Hematopoietic multipotent progenitor cell treated with erythropoietin and hydrocortisone succinate and interleukin-3 and kit ligand, for 15 days (in vitro differentiated cells): ENCODE data around the gene MTRF1.
"Not testable (repeated sequence)": the region's sequence is repeated elsewhere in the genome, so short reads cannot be mapped to it uniquely, and the experiment has no call there.

Source experiments
- DNase-seq: peaks from one replicate; pipeline ENCODE4 v3.0.0-alpha.2; 2015; ENCODE audit warnings: low spot score

The MTRF1 gene

DNA sequence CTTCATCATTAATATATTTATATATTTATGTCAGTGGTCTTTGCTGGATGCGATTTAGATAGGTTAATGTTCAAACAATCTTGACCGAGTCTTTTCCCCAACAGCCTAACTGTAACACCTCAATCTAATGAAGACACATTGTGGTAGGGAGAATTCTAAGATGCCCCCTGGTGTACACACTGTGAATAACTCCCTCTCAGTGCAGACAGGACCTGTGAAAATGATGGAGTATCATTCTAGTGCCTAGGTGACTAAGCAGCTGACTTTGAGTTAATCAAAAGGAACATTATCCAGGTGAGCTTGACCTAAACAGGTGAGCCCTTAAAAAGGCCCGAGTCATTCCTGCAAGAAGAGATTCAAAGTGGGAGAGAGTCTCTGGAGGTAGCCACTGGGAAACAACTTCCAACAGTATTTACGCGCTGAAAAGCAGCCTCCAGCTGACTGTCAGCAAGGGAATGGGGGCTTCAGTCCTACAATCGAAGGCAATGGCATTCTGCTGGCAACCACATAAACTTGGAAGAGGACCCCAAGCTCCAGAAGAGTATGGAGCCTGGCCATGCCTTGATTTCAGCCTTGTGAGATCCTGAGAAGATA lies 41.0 kb downstream of the MTRF1 start:
- peak; percentile 75 for DNase-seq

DNA sequence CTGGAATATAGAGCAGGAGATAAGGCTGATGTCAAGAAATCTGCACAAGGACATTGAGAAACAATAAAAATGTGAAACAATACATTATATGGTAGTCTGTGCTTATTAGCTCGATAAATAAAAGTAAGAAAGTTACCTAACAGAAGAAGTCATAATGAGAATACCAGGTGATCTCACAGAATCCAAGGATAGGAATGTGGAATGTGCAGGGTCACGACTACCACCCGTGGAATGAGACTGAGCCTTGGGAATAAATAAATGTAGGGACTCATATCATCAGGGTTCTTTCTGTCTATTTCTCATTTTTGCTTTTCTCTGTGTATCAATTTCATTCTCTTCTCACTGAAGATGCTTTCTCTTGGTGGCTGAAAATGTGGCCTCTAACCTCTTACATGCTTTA lies 43.0 kb downstream of the MTRF1 start:
- no peak for DNase-seq

DNA sequence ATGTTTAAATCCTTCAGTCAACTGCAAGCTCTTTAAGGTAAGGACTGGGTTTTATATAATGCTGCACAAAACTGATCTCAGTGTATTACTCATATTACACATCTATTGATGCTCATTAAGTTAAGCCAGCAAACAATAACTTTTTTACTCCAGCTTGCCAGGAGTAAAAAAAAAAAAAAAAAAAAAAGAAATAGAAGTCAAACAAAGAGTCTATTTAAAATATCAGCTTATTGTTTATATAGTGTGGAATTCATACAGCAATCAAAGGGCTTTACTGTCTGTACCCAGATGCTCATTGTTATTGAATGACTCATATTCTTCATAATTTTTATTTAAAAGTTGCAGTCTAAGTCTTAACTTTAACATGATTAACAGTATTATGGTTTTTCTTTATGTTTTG lies 47.2 kb downstream of the MTRF1 start:
- DNase-seq = no peak

DNA sequence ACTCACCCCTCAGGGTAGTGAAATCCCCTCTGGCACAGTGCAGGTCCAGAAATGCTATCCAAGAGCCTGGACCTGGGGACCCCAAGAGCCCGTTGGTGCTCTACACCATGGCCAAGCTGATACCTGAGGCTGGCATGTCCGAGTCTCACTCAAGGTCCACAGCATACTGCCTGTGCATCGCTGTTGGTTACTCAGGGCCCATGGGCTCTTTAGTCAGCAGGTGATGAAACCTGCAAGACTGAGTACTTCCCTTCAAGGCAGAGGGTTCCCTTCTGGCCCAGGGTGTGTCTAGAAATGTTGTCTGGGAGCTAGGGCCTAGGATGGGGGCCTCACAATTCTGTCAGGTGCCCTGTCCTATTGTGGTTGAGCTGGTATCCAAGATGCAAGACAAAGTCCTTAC lies 49.5 kb downstream of the MTRF1 start:
- no peak for DNase-seq

DNA sequence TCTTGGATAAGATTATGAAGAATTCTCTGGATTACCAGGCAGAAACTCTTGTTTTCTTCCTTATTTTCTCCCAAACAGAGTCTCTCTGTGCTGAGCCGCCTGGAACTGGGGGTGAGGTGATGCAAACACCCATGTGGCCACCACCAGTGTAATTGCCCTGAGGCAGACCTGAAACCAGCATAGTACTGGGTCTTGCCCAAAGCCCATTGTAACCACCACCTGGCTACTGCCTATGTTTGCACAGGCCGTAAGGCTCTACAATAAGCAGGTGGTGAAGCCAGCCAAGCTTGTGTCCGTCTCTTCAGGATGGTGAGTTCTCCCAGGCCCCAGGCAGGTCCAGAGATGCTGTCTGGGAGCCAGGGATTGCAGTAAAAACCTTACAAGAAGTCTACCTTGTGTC lies 50.1 kb downstream of the MTRF1 start:
- no peak for DNase-seq

DNA sequence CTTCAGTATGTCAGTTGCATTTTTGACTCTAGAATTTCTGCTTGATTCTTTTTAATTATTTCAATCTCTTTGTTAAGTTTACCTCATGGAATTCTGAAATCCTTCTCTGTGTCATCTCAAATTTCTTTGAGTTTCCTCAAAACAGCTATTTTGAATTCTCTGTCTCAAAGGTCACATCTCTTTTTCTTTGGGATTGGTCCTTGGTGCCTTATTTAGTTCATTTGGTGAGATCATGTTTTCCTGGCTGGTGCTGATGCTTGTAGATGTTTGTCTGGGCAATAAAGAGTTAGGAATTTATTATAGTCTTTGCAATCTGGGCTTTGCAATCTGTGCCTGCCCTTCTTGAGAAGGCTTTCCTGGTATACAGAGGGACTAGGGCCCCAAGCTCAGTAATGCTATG lies 50.5 kb downstream of the MTRF1 start:
- DNase-seq = no peak

DNA sequence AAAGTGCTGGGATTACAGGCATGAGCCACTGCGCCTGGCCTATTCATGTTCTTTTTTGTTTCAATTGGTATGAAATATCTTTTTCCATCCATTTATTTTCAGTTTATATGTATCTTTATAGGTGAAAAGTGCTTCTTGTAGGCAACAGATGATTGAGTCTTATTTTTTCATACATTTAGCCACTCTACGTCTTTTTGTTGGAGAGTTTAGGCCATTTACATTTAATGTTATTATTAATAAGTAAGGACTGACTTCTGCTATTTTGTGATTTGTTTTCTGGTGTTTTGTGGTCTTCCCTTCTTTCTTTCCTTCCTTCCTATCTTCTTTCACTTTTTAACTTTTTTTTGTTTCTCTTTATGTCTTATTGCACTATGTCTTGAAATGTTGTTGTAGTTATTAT lies 52.3 kb downstream of the MTRF1 start:
- no peak for DNase-seq

DNA sequence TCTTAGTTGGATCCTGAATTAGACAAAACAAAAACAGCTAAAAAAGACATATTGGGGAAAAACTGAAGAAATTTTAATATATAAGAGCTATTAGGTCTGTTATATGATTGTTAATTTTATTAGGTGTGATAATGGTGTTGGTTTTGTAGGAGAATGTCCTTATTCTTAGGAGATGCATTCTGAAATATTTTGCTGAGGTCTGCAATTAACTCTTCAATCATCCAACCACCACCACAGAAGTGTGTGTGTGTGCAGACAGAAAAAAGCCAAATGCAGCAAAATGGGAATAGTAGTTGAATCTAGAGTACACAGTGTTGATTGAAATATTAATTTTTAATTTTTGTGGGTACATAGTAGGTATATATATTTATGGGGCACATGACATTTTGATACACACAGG lies 56.9 kb downstream of the MTRF1 start:
- no peak for DNase-seq

DNA sequence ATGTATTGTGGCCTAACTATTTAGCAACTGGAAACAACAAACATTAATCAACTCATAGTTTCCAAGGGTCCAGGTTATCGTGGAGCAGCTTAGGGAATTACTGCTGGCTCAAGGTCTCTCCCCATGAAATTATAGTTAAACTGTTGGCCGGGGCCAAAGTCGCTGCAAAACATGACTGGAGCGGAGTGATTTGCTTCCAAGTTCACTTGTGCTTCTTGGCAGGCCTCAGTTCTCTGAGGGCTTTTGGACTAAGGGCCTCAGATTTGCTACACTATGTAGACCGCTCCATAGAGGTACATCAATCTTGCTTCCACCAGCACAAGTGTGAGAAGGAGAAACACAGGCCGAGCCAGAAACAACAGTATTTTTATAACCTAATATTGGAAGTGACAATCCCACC lies 59.6 kb downstream of the MTRF1 start:
- DNase-seq = no peak

DNA sequence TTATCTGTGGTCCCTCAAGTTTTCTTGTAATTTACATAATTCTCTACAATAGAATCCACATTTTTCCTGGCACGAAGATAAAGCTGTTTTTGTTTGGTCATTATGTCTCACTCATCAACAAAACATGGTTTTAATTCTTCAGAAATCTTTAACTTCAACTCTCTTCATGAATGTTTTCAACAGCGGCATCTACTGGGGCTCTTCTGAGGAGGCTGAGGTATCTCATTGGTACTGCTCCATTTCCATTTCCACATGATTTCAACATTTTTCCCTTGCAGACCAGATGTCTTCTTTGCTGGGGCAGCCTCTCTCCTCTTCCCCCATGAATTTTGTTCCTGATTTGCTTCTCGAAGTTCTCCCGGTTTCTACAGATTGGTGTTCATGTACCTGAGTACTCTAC lies 63.2 kb downstream of the MTRF1 start:
- DNase-seq = no peak

DNA sequence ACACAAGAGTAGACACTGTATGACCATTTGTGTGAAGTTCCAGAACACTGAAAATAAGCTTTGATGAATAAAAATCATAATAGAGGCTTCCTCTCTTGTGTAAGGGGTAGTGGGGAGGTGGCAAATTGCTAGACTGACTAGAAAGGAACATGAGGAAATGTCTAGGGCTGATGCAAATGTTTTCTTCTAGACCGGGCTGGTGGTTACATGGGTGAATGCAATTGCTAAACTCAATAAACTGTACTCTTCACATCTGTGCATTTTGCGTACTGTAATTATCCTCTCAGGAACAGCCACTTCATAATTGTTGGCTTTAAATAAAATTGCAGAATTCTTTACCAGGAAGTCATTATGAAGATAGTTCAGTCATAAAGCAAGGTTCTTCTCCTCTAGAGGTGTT lies 63.9 kb downstream of the MTRF1 start:
- no peak for DNase-seq

DNA sequence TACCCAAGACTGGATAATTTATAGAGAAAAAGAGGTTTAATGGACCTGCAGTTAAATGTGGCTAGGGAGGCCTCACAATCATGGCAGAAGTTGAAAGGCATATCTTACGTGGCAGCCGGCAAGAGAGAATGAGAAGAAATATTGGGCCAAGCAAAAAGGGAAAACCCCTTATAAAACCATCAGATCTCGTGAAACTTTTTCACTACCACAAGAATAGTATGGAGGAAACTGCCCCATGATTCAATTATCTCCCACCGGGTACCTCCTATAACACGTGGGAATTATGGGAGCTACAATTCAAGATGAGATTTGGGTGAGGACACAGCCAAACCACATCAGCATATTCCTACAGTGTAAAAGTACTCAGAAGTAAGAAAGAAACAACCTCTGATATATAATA lies 64.3 kb downstream of the MTRF1 start:
- DNase-seq = no peak

DNA sequence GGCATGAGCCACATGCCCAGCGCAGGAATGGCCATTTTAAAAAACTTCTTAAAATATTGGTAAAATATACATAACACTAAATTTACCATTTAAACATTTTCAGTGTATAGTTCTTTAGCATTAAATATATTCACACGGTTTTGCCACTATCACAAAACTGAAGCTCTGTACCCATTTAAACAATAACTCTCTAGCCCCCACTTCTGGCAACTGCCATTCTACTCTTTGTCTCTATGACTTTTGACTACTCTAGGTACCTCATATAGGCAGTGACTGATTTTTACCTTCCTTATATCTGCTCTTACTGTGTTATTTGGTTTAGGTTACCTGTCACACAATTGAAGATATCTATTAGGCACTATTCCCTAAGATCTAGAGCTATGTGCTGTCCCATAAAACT lies 66.8 kb downstream of the MTRF1 start:
- peak; percentile 16 for DNase-seq

DNA sequence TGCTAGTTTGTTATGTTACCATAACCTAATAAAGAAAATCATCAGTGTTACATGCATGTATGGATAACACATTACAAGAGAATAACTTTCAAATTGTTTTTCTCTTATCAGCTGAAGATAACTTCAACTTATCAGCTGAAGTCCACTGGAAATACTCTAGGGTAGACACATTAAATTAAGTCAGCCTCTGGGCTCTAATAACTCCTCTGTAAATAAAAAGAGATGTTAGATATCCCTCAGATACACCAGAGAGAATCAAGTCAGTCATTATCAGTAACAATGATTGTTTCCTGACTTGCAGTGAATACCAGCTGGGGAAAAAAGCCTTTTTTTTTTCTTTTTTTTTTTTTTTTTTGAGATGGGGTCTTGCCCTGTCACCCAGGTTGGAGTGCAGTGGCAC lies 67.4 kb downstream of the MTRF1 start:
- DNase-seq = no peak

DNA sequence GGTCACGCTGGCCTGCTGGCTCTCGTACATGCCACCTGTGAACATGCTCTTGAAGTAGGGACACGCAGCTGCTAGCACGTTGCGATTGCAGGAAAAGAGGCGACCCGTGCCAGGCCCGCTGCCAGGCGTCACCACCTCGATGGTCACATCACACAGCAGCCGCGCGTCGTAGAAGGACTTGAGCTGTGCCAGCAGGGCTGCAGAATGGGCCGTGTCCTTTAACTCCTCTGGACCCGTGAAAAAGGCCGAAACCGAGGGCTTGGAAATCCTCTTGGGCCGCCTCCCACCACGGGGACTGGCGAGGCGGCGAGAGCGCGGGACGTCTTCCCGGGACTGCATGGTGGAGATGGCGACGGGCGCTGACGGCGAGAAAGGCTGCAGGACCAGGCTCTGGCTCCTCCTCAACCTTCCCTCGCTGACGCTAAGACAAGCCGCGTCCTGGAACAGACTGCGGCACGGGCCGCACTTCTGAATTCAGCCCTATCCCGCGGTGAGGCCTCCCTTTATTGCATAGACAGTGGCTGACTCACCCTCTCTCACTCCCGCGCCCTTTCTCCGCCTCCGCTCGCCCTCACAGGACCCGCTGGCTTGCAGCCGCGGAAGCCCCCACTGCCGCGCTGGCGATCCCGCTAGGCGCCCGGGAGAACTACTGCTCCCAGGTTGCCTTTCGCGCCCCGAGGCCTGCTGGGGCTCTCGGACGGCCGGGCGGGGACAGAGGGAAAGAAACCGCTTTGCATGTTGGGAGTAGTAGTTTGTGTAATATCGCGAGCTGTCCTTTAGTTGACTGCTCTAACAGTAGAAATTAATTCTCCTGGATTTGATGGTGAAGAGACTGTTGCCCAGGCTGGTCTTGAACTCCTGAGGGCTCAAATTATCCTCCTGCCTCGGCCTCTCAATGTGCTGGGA lies 69.2 kb downstream of the MTRF1 start, which contains the start of gene KBTBD7:
Gene KBTBD7, minus strand, starts transcription at position 651 of the 906 bp plus-strand sequence. Its CDS starts 312 bp downstream, at position 339.
- DNase-seq = peak; percentile 89

DNA sequence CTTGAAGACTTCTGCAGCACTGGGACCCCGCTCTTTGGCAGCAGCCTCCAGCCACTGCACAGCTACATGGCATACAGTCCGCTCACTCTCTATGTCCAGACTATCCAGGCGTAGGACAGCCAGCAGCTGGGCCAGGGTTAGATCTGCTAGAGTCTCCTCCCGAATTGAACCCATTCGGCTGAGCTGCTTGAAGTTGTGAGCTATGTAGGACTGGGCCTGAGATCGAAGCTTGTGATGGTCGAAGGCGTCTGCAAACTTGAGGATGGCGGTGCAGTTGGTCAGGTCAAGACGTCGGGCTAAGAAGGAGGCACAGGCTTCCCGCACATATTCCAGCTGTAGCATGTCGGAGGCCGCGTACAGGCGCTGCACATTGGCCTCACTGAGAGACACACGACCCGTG lies 69.9 kb downstream of the MTRF1 start:
- DNase-seq = no peak

DNA sequence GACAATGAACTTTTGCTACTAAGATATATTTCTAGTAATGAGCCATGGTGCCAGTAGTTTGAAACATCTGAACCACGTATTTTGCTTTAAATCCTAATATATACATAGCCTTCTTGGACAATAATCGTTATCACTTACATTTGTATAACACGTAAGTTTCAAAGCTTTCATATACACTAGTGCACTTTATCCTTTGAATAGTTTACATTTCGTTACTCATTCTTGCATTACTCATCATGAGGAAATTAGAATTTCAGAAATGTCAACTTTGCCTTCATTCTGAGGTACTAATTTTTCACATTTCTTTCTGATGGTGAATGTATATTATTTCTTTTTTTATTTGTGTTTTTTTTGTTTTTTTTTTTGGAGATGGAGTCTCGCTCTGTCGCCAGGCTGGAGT lies 74.8 kb downstream of the MTRF1 start:
- no peak for DNase-seq

DNA sequence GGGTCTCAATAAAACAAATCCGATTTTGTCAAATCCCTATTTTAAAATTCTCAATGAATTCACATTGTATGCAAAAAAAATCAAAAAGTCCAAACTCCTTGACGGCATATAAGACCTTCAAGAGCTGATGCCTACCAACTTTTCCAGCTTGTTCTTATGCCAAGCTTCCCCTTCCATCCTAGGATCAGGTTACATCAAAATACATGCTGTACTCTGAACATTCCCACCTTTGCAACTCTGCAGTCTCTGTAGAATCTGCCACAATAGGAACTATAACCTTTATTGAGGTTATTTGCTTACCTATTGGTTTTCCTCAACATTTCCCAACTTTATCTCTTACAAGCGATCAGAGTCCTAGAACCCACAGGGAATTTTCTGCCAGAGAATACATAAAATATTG lies 76.9 kb downstream of the MTRF1 start:
- DNase-seq = no peak

DNA sequence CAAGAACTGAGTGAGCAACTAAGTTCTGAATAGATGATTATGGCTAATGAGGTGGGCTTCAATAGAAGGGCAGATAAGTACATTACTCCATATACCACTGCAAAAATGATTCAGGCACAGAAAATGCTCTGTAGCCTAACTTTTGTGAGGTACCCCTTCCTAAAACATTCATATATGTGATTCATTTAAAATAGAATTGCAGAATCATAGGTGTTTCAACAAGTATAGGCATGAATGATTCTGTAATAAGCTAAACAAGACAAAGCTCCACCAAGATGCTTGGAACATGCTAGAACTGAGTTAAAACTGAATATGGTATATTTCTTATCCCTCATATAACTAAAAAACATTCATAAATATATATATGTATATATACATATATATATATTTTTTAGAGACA lies 81.1 kb downstream of the MTRF1 start:
- DNase-seq = no peak

DNA sequence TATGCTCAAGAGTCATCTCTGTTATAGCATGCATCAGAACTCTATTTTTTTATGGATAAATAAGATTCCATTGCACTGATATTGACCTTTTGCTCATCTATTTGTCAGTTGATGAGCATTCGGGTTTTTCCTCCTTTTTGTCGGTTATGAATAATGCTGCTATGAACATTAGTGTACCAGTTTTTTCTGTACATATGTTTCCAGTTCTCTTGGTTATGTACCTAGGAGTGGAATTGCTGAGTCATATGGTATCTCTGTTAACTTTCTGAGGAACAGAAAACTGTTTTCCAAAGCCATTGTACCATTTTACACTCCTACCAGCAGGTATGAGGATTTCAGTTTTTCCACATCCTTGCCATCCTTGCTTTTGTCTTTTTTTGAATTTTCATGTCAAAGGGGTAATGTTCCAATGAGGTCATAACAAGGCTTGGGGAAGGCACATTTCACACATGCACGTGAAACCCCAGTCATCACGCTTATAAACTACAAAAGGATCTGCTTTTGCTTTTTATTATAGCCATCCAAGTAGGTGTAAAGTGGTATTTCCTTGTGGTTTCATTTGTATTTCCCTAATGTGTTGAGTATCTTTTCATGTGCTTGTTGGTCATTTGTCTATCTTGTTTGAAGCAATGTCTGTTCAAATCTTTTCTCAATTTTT lies 83.7 kb downstream of the MTRF1 start:
- DNase-seq = no peak

DNA sequence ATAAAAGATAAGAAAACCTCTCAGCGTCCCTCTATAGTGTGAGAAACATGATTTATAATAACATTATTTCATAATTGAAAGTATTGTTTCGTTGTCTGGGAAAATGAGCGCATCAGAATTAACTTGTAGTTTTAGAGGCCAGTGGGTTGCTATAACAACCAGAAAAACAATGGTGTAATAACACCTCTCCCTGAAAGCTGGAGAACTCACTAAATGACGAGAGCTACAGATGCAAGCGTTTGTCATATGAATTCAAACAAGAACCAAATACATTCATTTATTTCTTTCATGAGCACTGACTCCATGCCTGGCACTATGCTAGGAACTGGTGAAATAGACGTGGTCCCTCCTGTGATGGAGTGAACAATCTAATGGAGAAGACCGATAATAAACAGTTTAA lies 85.3 kb downstream of the MTRF1 start:
- DNase-seq = no peak

DNA sequence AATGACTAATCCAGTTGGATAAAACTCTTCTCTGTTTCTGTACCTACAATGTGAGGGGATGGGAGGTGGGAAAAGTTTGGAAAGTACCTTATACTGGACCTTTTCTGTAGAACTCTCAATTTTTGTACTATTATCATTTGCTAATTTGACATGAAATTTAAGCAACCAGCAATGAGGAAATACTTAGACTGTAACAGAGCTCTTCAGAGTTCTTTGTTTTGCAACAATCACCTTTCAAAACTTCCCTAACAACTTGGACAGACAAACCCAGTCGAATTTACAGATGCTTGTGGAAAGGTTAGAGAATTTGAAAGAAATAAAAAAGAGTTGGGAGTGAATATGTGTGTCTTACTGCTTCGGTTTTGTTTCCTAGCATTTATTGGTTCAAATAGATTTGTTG lies 85.8 kb downstream of the MTRF1 start:
- no peak for DNase-seq

DNA sequence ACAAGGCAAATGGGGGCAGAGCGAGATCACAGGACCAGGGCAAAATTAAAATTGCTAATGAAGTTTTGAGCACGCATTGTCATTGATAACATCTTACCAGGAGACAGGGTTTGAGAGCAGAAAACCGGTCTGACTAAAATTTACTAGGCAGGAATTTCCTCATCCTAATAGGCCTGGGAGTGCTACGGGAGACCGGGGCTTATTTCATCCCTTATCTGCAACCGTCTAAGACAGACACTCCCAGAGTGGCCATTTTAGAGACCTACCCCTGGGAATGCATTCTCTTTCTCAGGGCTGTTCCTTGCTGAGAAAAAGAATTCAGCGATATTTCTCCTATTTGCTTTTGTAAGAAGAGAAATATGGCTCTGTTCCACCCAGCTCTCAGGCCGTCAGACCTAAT lies 87.8 kb downstream of the MTRF1 start:
- DNase-seq = not testable (repeated sequence)
